Tibial artery (tissue), 4 donors: ENCODE data around the gene OTX2.

Experiments
- DNase-seq, 2 donors: peaks; one replicate each; pipeline ENCODE4 v3.0.0-alpha.2; 2019
- H3K27ac ChIP-seq, 2 donors: fragments of 200-600 bp; sonication (generic) in 1 of 2; 1 replicate in 1 of 2; 2 replicates in 1 of 2; pipeline ENCODE4 v1.5.1; 2018 to 2019; ENCODE audit warnings: mild to moderate bottlenecking in 1 of 2
- H3K27me3 ChIP-seq, 2 donors: fragments of 200-600 bp; sonication (generic) in 1 of 2; one replicate each; pipeline versions ENCODE4 v1.5.1 to v1.6.0; 2016 to 2019
- H3K36me3 ChIP-seq, 3 donors: fragments of 200-600 bp; sonication (generic) in 2 of 3; one replicate each; pipeline ENCODE4 v1.5.1; 2016 to 2019; ENCODE audit warnings: mild to moderate bottlenecking in 2 of 3
- H3K4me1 ChIP-seq, 4 donors: fragments of 200-600 bp; sonication (generic) in 2 of 4; 1 replicate in 3 of 4; 2 replicates in 1 of 4; pipeline ENCODE4 v1.5.1; 2016 to 2019
- H3K4me3 ChIP-seq, 2 donors: fragments of 200-600 bp; sonication (generic) in 1 of 2; 1 replicate in 1 of 2; 2 replicates in 1 of 2; pipeline ENCODE4 v1.5.1; 2018 to 2019; ENCODE audit warnings: mild to moderate bottlenecking in 2 of 2
- H3K9me3 ChIP-seq, 3 donors: fragments of 200-600 bp; sonication (generic) in 1 of 3; one replicate each; pipeline ENCODE4 v1.5.1; 2016 to 2019
- intact Hi-C: fragments of 100-400 bp; cut with DNase I; formaldehyde crosslinking; loops from one replicate; pipeline ENCODE4 v1.15.0; 2023; ENCODE audit warnings: low total_unique reads
- TF ChIP-seq, protein P1 (sequence below), 2 experiments: fragments of 200-600 bp in 1 of 2; fragments of 450-650 bp in 1 of 2; IDR thresholded peaks; one replicate each; pipeline ENCODE4 v1.5.1; 2017 to 2019; ENCODE audit warnings: antibody characterized with exemption in 2 of 2, mild to moderate bottlenecking in 1 of 2, moderate library complexity in 1 of 2

Gene OTX2

DNA sequence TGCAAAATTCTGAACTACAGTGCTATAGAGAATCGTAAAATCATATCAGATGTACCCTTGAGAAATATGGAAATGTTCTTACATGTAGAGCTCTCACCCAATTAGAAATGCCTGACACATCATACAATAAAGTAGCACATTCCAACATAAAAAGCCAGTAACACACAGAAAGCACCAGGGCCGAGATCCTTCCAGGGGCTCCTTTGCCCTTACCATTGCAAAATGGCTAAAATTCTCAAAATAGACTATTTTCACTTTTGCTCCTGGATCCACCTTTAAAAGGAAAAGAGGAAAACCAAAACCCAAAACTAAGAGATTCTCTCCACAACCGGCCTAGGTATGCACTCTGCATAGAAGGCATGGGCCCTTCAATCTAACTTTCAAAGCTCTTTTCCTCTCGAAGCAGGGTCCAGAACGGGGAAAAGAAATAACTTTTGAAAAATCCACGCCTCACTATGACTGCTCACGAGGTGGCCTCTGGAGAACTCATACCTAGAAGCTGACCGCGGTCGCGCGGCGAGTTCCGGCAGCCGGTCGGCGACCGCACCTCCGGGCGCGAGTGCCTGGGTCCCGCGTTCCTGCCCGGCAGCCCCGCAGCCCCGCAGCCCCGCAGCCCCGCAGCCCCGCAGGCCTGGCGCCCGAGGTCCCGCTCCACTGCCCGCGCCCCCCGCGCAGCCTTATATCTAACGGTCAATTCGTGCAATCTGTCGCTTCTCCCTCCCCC, 2.7 kb downstream of the OTX2 start:
- Histone ChIP-seq H3K4me1 (peaks cover 0 to 24% (median 18%) of the 10 kb centered on the region in 4 donors), H3K27ac (no peak overlapping the region), H3K4me3 (peak overlapping the region in 1 of 2 donors; percentile 23), H3K36me3 (no peaks in the 10 kb centered on the region), H3K27me3 (peaks cover 8 to 98% of the 10 kb centered on the region in 2 donors), H3K9me3 (no peaks in the 10 kb centered on the region)
- intact Hi-C loops: no loop called here
- no peak for DNase-seq
- TF ChIP-seq, protein P1, sequence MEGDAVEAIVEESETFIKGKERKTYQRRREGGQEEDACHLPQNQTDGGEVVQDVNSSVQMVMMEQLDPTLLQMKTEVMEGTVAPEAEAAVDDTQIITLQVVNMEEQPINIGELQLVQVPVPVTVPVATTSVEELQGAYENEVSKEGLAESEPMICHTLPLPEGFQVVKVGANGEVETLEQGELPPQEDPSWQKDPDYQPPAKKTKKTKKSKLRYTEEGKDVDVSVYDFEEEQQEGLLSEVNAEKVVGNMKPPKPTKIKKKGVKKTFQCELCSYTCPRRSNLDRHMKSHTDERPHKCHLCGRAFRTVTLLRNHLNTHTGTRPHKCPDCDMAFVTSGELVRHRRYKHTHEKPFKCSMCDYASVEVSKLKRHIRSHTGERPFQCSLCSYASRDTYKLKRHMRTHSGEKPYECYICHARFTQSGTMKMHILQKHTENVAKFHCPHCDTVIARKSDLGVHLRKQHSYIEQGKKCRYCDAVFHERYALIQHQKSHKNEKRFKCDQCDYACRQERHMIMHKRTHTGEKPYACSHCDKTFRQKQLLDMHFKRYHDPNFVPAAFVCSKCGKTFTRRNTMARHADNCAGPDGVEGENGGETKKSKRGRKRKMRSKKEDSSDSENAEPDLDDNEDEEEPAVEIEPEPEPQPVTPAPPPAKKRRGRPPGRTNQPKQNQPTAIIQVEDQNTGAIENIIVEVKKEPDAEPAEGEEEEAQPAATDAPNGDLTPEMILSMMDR (IDR thresholded peaks at IDR 0.05): no peak

DNA sequence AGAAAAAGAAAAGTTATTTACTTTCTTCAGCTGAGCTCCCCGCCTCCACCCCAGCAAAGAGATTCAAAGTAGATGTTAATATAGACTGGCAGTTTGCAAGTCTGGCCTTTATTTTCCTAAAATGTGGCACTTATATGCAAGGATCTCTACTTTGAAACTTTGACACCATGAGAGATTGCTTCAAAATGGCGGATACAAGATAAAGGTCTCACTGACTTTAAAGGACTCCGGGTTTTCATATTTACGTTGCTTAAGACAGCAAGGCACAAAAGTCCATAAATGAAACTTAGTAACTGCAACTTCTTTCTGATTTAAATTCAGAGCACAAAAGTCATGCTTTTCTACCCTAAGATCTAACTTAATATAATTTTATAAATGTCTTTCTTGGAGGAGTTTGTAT, 3.5 kb downstream of the OTX2 start:
- TF ChIP-seq, protein P1 (IDR thresholded peaks at IDR 0.05): no peak
- Histone ChIP-seq H3K4me1 (peaks cover 0 to 24% (median 18%) of the 10 kb centered on the region in 4 donors), H3K36me3 (no peaks in the 10 kb centered on the region), H3K4me3 (no peak overlapping the region), H3K9me3 (no peaks in the 10 kb centered on the region), H3K27me3 (peaks cover 4 to 96% of the 10 kb centered on the region in 2 donors), H3K27ac (no peak overlapping the region)
- DNase-seq: no peak
- intact Hi-C loops: no loop called here

DNA sequence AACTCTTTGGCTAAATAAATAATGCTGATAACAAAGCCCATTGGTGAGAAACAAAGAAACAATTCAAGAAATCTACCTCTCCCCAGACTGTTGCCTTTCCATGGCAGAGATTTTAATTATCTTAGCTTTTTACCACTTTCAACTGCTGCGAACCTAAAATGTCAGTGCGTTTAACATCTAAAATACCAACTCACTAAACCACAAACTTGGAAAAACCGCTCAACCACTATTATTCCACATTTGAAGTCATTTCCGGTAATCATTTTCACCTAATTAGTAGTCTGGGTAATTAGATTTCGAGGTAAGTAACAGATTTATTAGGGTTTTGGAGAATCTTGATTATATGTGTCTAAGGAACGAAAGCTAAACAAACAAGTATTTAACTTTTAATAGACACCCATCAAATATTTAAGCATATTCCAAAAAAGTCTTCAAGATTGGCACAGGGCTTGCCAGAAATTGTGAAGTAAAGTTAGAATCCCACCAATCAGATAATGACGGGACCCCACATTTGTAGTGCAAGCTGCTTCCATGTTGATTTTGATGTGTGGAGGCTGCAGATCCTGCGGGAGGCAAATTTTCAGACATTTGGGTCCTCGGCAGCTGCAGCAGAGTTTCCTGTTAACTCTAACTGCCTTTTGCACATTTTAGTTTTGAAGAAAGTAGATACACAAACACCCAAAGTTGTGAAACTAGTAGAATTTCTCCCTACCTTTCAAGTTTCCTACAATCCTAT, 4.1 kb downstream of the OTX2 start:
- H3K27me3 ChIP-seq: peaks cover 3 to 96% of the 10 kb centered on the region in 2 donors

DNA sequence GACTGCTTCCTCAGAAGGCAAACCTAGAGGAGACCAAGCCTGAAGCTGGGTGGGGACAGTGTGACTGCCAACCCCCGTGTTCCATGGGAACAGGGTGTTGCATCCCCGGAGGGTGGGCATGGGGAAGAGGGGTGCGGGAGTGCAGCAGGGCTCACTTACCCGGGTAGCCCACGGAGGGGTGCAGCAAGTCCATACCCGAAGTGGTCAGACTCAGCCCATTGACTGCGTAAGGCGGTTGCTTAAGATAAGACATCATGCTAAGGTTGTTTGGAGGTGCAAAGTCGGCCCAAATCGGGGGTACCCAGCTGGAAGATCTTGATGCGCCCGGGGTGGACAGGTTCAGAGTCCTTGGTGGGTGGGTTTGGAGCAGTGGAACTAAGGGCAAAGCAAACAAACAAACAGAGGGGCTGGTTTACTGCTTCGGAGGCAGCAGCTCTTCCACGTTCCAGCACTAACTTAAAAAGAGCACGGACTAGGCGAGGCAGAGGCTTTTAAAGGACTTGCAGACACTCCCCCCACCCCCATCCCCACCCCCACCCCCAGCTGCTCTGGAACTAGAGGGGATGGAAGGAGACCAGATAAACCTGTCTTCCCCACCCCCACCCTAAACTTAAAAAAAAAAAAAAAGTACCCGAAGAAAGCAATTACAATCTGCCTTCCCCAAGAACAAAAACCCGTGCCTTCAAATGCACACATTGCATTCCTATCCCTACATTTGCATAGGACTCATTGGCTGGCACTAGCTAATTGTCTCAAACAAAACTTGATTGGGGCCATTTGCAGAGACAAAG, 4.9 kb downstream of the OTX2 start:
- peaks cover 0 to 24% (median 18%) of the 10 kb centered on the region in 4 donors for H3K4me1 ChIP-seq
- intact Hi-C loops: no loop called here
- peaks cover 3 to 95% of the 10 kb centered on the region in 2 donors for H3K27me3 ChIP-seq
- no peak overlapping the region for H3K27ac ChIP-seq
- H3K9me3 ChIP-seq: no peaks in the 10 kb centered on the region
- no peak overlapping the region for H3K4me3 ChIP-seq
- no peak for DNase-seq
- TF ChIP-seq, protein P1 (IDR thresholded peaks at IDR 0.05): no peak
- H3K36me3 ChIP-seq: no peaks in the 10 kb centered on the region

More for the DNA sequence above, 4.1 kb downstream of the OTX2 start:
- Histone ChIP-seq H3K36me3 (no peaks in the 10 kb centered on the region), H3K4me3 (no peak overlapping the region), H3K4me1 (peaks cover 0 to 24% (median 18%) of the 10 kb centered on the region in 4 donors), H3K9me3 (no peaks in the 10 kb centered on the region), H3K27ac (no peak overlapping the region)
- no peak for DNase-seq
- intact Hi-C loops: no loop called here
- TF ChIP-seq, protein P1 (IDR thresholded peaks at IDR 0.05): no peak

DNA sequence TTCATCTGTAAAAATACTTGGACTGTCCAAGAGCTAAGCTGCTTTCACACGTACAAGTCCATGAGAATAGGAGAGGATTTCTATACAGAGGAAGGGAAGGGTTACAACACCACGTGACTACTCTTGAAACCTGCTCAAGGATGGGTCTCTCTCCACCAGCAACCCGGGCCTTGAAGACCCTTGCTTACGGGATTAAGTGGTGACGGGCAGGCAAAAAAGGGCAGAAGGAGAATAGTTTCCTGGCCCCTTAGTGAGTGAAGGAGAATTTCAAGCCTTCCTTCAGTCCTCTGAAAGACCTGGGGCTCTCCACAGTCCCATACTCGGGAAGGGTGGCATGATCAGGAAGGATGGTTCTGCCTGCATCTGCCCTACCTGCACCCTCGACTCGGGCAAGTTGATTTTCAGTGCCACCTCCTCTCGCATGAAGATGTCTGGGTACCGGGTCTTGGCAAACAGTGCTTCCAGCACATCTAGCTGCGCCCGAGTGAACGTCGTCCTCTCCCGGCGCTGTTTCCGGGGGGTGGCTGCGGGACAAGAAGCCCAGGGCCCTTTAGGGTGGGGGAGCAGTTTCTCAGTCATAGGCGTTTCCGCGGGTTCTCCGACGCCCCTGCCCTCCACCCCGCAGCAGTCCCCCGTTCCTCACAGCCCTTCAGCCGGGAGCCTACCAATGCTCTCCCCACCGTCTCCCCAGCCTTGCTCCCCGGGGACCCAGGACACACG, 6.3 kb downstream of the OTX2 start:
- H3K4me1 ChIP-seq: peaks cover 0 to 15% (median 12%) of the 10 kb centered on the region in 4 donors
- H3K9me3 ChIP-seq: no peaks in the 10 kb centered on the region
- TF ChIP-seq, protein P1 (IDR thresholded peaks at IDR 0.05): no peak
- no peak overlapping the region for H3K4me3 ChIP-seq
- no peaks in the 10 kb centered on the region for H3K36me3 ChIP-seq
- intact Hi-C loops: no loop called here
- DNase-seq: no peak
- peaks cover 3 to 95% of the 10 kb centered on the region in 2 donors for H3K27me3 ChIP-seq
- H3K27ac ChIP-seq: no peak overlapping the region
